Mesendoderm (in vitro differentiated cells): Measurements from ENCODE around the gene DDHD1.
"Not testable (repeated sequence)": the region's sequence is repeated elsewhere in the genome, so short reads cannot be mapped to it uniquely, and the experiment has no call there.

Experiments used
- DNase-seq: peaks from one replicate; pipeline ENCODE4 v3.0.0; 2013
- H2AK5ac ChIP-seq: 2 replicates; pipeline ENCODE4 v1.6.1; 2013; ENCODE audit warnings: low read length, inconsistent platforms
- H2BK120ac ChIP-seq: 2 replicates; pipeline ENCODE4 v1.6.1; 2013; ENCODE audit warnings: low read depth, mild to moderate bottlenecking, low read length, moderate library complexity, mixed read lengths
- H2BK15ac ChIP-seq: replicated peaks from 2 replicates; pipeline ENCODE4 v1.6.1; 2013; ENCODE audit warnings: low read depth, mild to moderate bottlenecking, moderate library complexity
- H2BK5ac ChIP-seq: 2 replicates; pipeline ENCODE4 v1.6.1; 2013; ENCODE audit warnings: low read length, inconsistent platforms
- H3K18ac ChIP-seq: 2 replicates; pipeline ENCODE4 v1.6.1; 2013; ENCODE audit warnings: mild to moderate bottlenecking, low read length, mixed read lengths
- H3K23ac ChIP-seq: one replicate; pipeline ENCODE4 v1.6.1; 2013; ENCODE audit warnings: low read length
- H3K27ac ChIP-seq: 2 replicates; pipeline ENCODE4 v1.5.1; 2013; ENCODE audit warnings: low read depth, mild to moderate bottlenecking, inconsistent platforms, low read length, moderate library complexity
- H3K27me3 ChIP-seq: 2 replicates; pipeline ENCODE4 v1.6.1; 2013; ENCODE audit warnings: low read length, control low read depth, mild to moderate bottlenecking, inconsistent platforms; ENCODE audit not compliant: insufficient read depth, poor library complexity
- H3K36me3 ChIP-seq: 2 replicates; pipeline ENCODE4 v1.6.1; 2013; ENCODE audit warnings: low read length, inconsistent platforms; ENCODE audit not compliant: control insufficient read depth, insufficient read depth
- H3K4ac ChIP-seq: one replicate; pipeline ENCODE4 v1.6.1; 2013; ENCODE audit warnings: low read depth, mild to moderate bottlenecking, low read length, moderate library complexity
- H3K4me1 ChIP-seq: 2 replicates; pipeline ENCODE4 v1.6.1; 2013; ENCODE audit warnings: low read depth, low read length, inconsistent platforms; ENCODE audit not compliant: control insufficient read depth
- H3K4me2 ChIP-seq: 2 replicates; pipeline ENCODE4 v1.6.1; 2013; ENCODE audit warnings: low read length
- H3K4me3 ChIP-seq: 2 replicates; pipeline ENCODE4 v1.5.1; 2013; ENCODE audit warnings: mild to moderate bottlenecking, low read length
- H3K56ac ChIP-seq: one replicate; pipeline ENCODE4 v1.6.1; 2013; ENCODE audit warnings: low read length
- H3K79me1 ChIP-seq: 2 replicates; pipeline ENCODE4 v1.6.1; 2013; ENCODE audit warnings: low read length, inconsistent platforms
- H3K79me2 ChIP-seq: 2 replicates; pipeline ENCODE4 v1.6.1; 2013; ENCODE audit warnings: mild to moderate bottlenecking, low read length; ENCODE audit not compliant: control insufficient read depth, insufficient read depth
- H3K9ac ChIP-seq: 2 replicates; pipeline ENCODE4 v1.6.1; 2013; ENCODE audit warnings: low read length, inconsistent platforms
- H4K5ac ChIP-seq: one replicate; pipeline ENCODE4 v1.6.1; 2013; ENCODE audit warnings: low read length
- H4K8ac ChIP-seq: one replicate; pipeline ENCODE4 v1.6.1; 2013; ENCODE audit warnings: low read depth, mild to moderate bottlenecking, control low read depth, low read length, moderate library complexity
- WGBS: extraction: QIAGEN DNeasy Blood & Tissue Kit; methylation state at CpG from one replicate; pipeline ENCODE4 v1.1.7; 2013; ENCODE audit warnings: low lambda C conversion rate, missing lambda C conversion rate; ENCODE audit not compliant: insufficient coverage; ENCODE audit errors: extremely low coverage; 5-methylcytosine and 5-hydroxymethylcytosine counted together

DDHD1 gene

GRCh38 chr14:53093206-53093605 is 59.9 kb downstream of the DDHD1 start:
- DNase-seq = no peak
- Histone ChIP-seq H3K56ac (no peak overlapping the region), H3K4me2 (no peak overlapping the region), H3K36me3 (no peaks in the 10 kb centered on the region), H3K18ac (no peak overlapping the region), H3K4ac (no peak overlapping the region), H2BK5ac (no peak overlapping the region), H3K79me1 (no peaks in the 10 kb centered on the region), H3K27ac (no peak overlapping the region), H3K23ac (no peak overlapping the region), H2AK5ac (no peak overlapping the region), H4K8ac (no peak overlapping the region), H4K5ac (no peak overlapping the region), H3K79me2 (no peaks in the 10 kb centered on the region), H3K9ac (no peak overlapping the region), H3K4me1 (no peaks in the 10 kb centered on the region), H3K4me3 (no peak overlapping the region), H3K27me3 (no peaks in the 10 kb centered on the region), H2BK120ac (no peak overlapping the region), H2BK15ac (no peak overlapping the region)
- WGBS = no CpG with 5 or more reads among the region's 1 CpG

- Histone ChIP-seq H3K79me1 (no peaks in the 10 kb centered on the region), H3K18ac (no peak overlapping the region), H3K27me3 (no peaks in the 10 kb centered on the region), H4K8ac (no peak overlapping the region), H2BK120ac (no peak overlapping the region), H3K56ac (no peak overlapping the region), H3K36me3 (no peaks in the 10 kb centered on the region), H4K5ac (no peak overlapping the region), H3K27ac (no peak overlapping the region), H3K23ac (no peak overlapping the region), H3K4me2 (no peak overlapping the region), H2BK15ac (no peak overlapping the region), H3K4me1 (no peaks in the 10 kb centered on the region), H3K4me3 (no peak overlapping the region), H3K4ac (no peak overlapping the region), H3K79me2 (no peaks in the 10 kb centered on the region), H2BK5ac (no peak overlapping the region), H3K9ac (no peak overlapping the region), H2AK5ac (no peak overlapping the region)
- no peak for DNase-seq
- no CpG with 5 or more reads among the region's 2 CpGs for WGBS
Observed at GRCh38 chr14:53090853-53091252, 62.3 kb downstream of the DDHD1 start.

GRCh38 chr14:53084954-53085353 is 68.2 kb downstream of the DDHD1 start:
- not testable (repeated sequence) for H3K56ac ChIP-seq

GRCh38 chr14:53064475-53064874 is 88.6 kb downstream of the DDHD1 start:
- Histone ChIP-seq H3K79me2 (no peaks in the 10 kb centered on the region), H3K36me3 (no peaks in the 10 kb centered on the region), H3K4me1 (no peaks in the 10 kb centered on the region), H3K9ac (no peak overlapping the region), H4K5ac (no peak overlapping the region), H2BK15ac (no peak overlapping the region), H3K23ac (no peak overlapping the region), H2AK5ac (no peak overlapping the region), H3K4me2 (no peak overlapping the region), H2BK5ac (no peak overlapping the region), H3K18ac (no peak overlapping the region), H2BK120ac (no peak overlapping the region), H3K27ac (no peak overlapping the region), H3K4me3 (no peak overlapping the region), H3K56ac (no peak overlapping the region), H4K8ac (no peak overlapping the region), H3K79me1 (no peaks in the 10 kb centered on the region), H3K27me3 (no peaks in the 10 kb centered on the region), H3K4ac (no peak overlapping the region)
- no peak for DNase-seq
- no CpG with 5 or more reads among the region's 1 CpG for WGBS

More at GRCh38 chr14:53084954-53085353, 68.2 kb downstream of the DDHD1 start:
- H2BK120ac ChIP-seq, H2AK5ac ChIP-seq, H2BK5ac ChIP-seq, DNase-seq, H3K18ac ChIP-seq, H4K5ac ChIP-seq, H3K9ac ChIP-seq, H3K23ac ChIP-seq, H3K27ac ChIP-seq, H3K4me1 ChIP-seq, H3K27me3 ChIP-seq, H4K8ac ChIP-seq, H2BK15ac ChIP-seq, H3K79me1 ChIP-seq, H3K4me2 ChIP-seq, H3K36me3 ChIP-seq, H3K4me3 ChIP-seq, H3K4ac ChIP-seq, H3K79me2 ChIP-seq: not testable (repeated sequence)
- WGBS = no CpG with 5 or more reads among the region's 7 CpGs

GRCh38 chr14:53062856-53063255 is 90.3 kb downstream of the DDHD1 start:
- Histone ChIP-seq H3K4me3 (no peak overlapping the region), H3K79me2 (no peaks in the 10 kb centered on the region), H3K9ac (no peak overlapping the region), H4K8ac (no peak overlapping the region), H2BK120ac (no peak overlapping the region), H3K56ac (no peak overlapping the region), H3K23ac (no peak overlapping the region), H3K18ac (no peak overlapping the region), H2AK5ac (no peak overlapping the region), H3K27me3 (no peaks in the 10 kb centered on the region), H3K4me1 (no peaks in the 10 kb centered on the region), H3K4me2 (no peak overlapping the region), H4K5ac (no peak overlapping the region), H3K27ac (no peak overlapping the region), H3K4ac (no peak overlapping the region), H2BK5ac (no peak overlapping the region), H3K36me3 (no peaks in the 10 kb centered on the region), H2BK15ac (no peak overlapping the region), H3K79me1 (no peaks in the 10 kb centered on the region)
- no CpG with 5 or more reads among the region's 8 CpGs for WGBS
- no peak for DNase-seq

GRCh38 chr14:53060046-53060445 is 93.1 kb downstream of the DDHD1 start:
- H3K4me2 ChIP-seq = no peak overlapping the region
- H3K27ac ChIP-seq = no peak overlapping the region
- H3K4me3 ChIP-seq = no peak overlapping the region
- H3K27me3 ChIP-seq = no peaks in the 10 kb centered on the region
- no peak overlapping the region for H2AK5ac ChIP-seq
- H4K8ac ChIP-seq = no peak overlapping the region
- no peak overlapping the region for H2BK120ac ChIP-seq
- no peaks in the 10 kb centered on the region for H3K4me1 ChIP-seq
- no peak overlapping the region for H2BK5ac ChIP-seq
- H4K5ac ChIP-seq = no peak overlapping the region
- H3K56ac ChIP-seq = no peak overlapping the region
- DNase-seq = no peak
- H3K9ac ChIP-seq = no peak overlapping the region
- H3K79me1 ChIP-seq = no peaks in the 10 kb centered on the region
- no peaks in the 10 kb centered on the region for H3K36me3 ChIP-seq
- WGBS = no CpG with 5 or more reads among the region's 1 CpG
- H3K18ac ChIP-seq = no peak overlapping the region
- no peak overlapping the region for H3K23ac ChIP-seq
- H3K4ac ChIP-seq = no peak overlapping the region
- H3K79me2 ChIP-seq = no peaks in the 10 kb centered on the region
- H2BK15ac ChIP-seq = no peak overlapping the region
